ENCODE data around the gene MYO16.

The MYO16 gene

GRCh38 chr13:108851660-108852059 is 222.2 kb downstream of the MYO16 start:
- TF ChIP-seq EZH2phosphoT487 (IDR thresholded peaks at IDR 0.05; ENCODE audit: borderline replicate concordance) (no peak), CTCF (conservative IDR thresholded peaks at IDR 0.05; ENCODE audit: low read length) (no peak)
- Histone ChIP-seq H3K36me3 (ENCODE audit: insufficient read depth, low read length) (no peaks in the 10 kb centered on the region), H3K4me1 (ENCODE audit: insufficient read depth, low read length, poor library complexity, severe bottlenecking) (no peaks in the 10 kb centered on the region), H3F3A (ENCODE audit: low read depth) (no peaks in the 10 kb centered on the region), H3K4me3 (ENCODE audit: low read length, poor library complexity, severe bottlenecking) (no peak overlapping the region), H3K9me3 (ENCODE audit: insufficient read depth, low read depth, low read length) (no peaks in the 10 kb centered on the region), H3K4me2 (ENCODE audit: low read depth, low read length, poor library complexity, severe bottlenecking) (no peak overlapping the region), H3K79me2 (ENCODE audit: insufficient read depth, low read length) (no peaks in the 10 kb centered on the region), H2AFZ (ENCODE audit: low read length) (no peak overlapping the region), H3K9me2 (replicated peaks; ENCODE audit: low read depth, low read length) (no peaks in the 10 kb centered on the region), H3K27me3 (ENCODE audit: insufficient read depth, low read length, poor library complexity, severe bottlenecking) (no peaks in the 10 kb centered on the region), H4K20me1 (ENCODE audit: insufficient read depth, low read length, poor library complexity, severe bottlenecking) (no peaks in the 10 kb centered on the region), H3K9ac (ENCODE audit: low read depth, low read length, poor library complexity, severe bottlenecking) (no peak overlapping the region)

GRCh38 chr13:108853031-108853430 is 223.6 kb downstream of the MYO16 start:
- no peaks in the 10 kb centered on the region for H3K9me3 ChIP-seq (ENCODE audit: insufficient read depth, low read depth, low read length)
- H3K9ac ChIP-seq (ENCODE audit: low read depth, low read length, poor library complexity, severe bottlenecking), result no peak overlapping the region
- no peaks in the 10 kb centered on the region for H4K20me1 ChIP-seq (ENCODE audit: insufficient read depth, low read length, poor library complexity, severe bottlenecking)
- H3K27me3 ChIP-seq (ENCODE audit: insufficient read depth, low read length, poor library complexity, severe bottlenecking), result no peaks in the 10 kb centered on the region
- H3K4me3 ChIP-seq (ENCODE audit: low read length, poor library complexity, severe bottlenecking), result no peak overlapping the region
- no peak for TF ChIP-seq CTCF (conservative IDR thresholded peaks at IDR 0.05; ENCODE audit: low read length)
- no peak for TF ChIP-seq EZH2phosphoT487 (IDR thresholded peaks at IDR 0.05; ENCODE audit: borderline replicate concordance)
- no peak overlapping the region for H3K4me2 ChIP-seq (ENCODE audit: low read depth, low read length, poor library complexity, severe bottlenecking)
- H3F3A ChIP-seq (ENCODE audit: low read depth), result no peaks in the 10 kb centered on the region
- H2AFZ ChIP-seq (ENCODE audit: low read length), result no peak overlapping the region
- no peaks in the 10 kb centered on the region for H3K79me2 ChIP-seq (ENCODE audit: insufficient read depth, low read length)
- no peaks in the 10 kb centered on the region for H3K9me2 ChIP-seq (replicated peaks; ENCODE audit: low read depth, low read length)
- H3K36me3 ChIP-seq (ENCODE audit: insufficient read depth, low read length), result no peaks in the 10 kb centered on the region
- H3K4me1 ChIP-seq (ENCODE audit: insufficient read depth, low read length, poor library complexity, severe bottlenecking), result no peaks in the 10 kb centered on the region

GRCh38 chr13:108855737-108856387 is 226.5 kb downstream of the MYO16 start:
- Histone ChIP-seq H4K20me1 (ENCODE audit: insufficient read depth, low read length, poor library complexity, severe bottlenecking) (no peaks in the 10 kb centered on the region), H3K36me3 (ENCODE audit: insufficient read depth, low read length) (no peaks in the 10 kb centered on the region), H3K9me3 (ENCODE audit: insufficient read depth, low read depth, low read length) (no peaks in the 10 kb centered on the region), H3K4me2 (ENCODE audit: low read depth, low read length, poor library complexity, severe bottlenecking) (no peak overlapping the region), H3K4me1 (ENCODE audit: insufficient read depth, low read length, poor library complexity, severe bottlenecking) (no peaks in the 10 kb centered on the region), H3K9ac (ENCODE audit: low read depth, low read length, poor library complexity, severe bottlenecking) (no peak overlapping the region), H3K79me2 (ENCODE audit: insufficient read depth, low read length) (no peaks in the 10 kb centered on the region), H3F3A (ENCODE audit: low read depth) (no peaks in the 10 kb centered on the region), H2AFZ (ENCODE audit: low read length) (no peak overlapping the region), H3K27me3 (ENCODE audit: insufficient read depth, low read length, poor library complexity, severe bottlenecking) (no peaks in the 10 kb centered on the region), H3K9me2 (replicated peaks; ENCODE audit: low read depth, low read length) (no peaks in the 10 kb centered on the region), H3K4me3 (ENCODE audit: low read length, poor library complexity, severe bottlenecking) (no peak overlapping the region)
- TF ChIP-seq CTCF (conservative IDR thresholded peaks at IDR 0.05; ENCODE audit: low read length), result no peak
- no peak for TF ChIP-seq EZH2phosphoT487 (IDR thresholded peaks at IDR 0.05; ENCODE audit: borderline replicate concordance)
